HG03103 (cell line): ENCODE data around the gene RNF208.
A peak's percentile ranks its signal among the peaks of the same experiment; 100 is the strongest.
"Not testable (repeated sequence)": the region's sequence is repeated elsewhere in the genome, so short reads cannot be mapped to it uniquely, and the experiment has no call there.

Experiments
- ATAC-seq: cut with Tn5 transposase; IDR thresholded peaks from one replicate; pipeline ENCODE4 v1.9.1; 2021; ENCODE audit warnings: low read depth; ENCODE audit not compliant: unreplicated experiment

RNF208 gene, protein sequence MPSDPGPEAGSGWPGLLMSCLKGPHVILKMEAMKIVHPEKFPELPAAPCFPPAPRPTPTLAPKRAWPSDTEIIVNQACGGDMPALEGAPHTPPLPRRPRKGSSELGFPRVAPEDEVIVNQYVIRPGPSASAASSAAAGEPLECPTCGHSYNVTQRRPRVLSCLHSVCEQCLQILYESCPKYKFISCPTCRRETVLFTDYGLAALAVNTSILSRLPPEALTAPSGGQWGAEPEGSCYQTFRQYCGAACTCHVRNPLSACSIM

DNA sequence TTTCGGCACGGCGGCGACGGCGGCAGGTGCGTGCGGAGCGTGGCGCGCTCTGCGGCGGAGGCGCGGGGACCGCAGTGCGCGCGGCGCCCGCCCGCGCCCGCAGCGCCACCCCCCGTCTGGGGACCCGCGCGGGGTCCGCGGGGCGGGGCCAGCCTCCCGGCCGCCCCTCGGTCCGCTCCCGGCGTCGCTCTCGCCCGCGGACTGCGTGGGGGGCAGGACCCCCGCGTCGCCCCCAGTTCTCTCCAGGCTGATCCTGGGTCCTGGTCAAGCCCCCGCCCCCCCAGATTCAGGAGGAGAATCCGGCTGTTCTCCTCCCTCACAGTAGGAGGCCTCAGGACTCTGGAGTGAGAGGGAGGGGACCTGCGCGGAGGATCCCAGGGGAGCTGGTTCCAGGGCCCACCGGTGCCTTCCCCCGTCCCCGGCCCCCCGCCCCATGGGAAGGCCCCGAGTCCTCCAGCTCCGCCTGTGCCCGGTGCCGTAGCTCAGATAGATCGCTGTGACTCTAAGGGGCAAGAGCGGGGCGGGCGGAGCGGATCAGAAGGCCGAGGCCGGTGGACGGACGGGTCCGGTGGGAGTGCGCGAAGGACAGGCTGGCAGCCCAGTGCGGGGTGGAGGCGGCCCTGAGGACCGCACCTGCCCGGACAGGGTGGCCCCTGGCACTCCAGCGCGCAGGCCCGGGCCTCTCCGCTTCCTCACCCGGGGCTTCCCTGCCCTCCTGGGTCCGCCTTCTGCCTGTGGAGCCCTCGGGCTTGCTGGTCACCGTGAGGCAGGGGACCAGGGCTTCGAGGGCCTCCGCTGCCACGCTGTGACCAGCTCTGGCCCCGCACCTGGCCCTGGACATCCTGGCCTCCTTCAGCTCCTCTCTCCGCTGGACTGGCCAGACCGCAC is at the start of gene RNF208:
RNF208 (minus strand) TSS at position 51 of the 888 bp plus-strand sequence. CDS start 1,028 bp downstream, outside the sequence.
- ATAC-seq, result peak; percentile 3

DNA sequence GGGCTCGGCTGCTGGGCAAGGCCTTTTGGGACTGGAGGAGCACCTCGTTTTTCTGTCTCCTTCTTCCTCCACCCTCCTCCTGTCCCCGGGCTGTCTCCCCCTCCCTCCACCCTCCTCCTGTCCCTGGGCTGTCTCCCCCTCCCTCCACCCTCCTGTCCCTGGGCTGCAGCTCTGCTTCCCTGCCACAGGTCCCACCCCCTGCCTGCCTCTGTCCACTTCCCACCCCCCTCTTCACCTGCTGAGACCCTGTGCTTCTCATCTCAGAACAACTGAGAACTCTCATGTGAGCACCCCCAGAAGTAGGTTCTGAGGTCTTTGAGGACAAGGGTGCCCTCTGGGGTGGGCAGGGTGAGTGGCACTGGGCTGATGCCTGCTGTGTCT is 49.6 kb upstream of the RNF208 start:
- ATAC-seq, result no peak

DNA sequence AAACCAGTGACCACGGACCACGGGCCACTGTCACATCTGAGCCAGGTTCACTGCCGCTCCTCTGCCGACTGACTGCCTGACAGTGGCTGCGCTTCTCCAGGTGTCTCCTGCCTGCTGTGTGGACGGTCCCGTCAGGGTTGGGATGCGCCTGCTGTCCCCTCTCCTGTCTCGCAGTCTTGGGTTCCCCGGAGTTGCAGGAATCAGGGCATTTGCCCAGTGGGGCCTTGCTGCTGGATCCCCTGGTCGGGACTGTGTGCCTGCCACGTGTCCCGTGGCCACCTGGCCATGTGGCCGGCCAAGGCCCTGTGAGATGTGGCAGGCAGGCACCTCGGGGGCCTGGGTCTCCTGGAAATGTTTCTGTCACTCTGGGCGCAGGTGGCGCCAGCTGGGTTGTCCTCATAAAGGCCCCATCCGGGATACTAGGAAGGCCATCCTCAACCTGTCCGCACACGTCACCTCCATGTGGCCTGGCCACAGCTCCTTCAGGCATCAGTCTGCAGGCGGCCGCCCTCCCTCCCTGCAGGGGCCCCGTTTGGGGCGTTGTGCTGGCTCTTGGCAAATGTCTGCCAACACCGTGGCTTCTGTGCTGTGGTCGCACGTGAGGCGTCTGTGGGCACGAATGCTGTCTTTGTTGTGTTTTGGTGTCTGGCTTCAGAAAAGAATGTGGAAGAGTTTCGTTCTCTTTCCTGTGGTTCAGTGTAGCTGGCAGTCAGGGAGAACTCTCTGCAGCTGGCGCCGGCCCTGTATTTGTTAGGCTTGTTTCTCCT is 49.1 kb upstream of the RNF208 start:
- no peak for ATAC-seq

DNA sequence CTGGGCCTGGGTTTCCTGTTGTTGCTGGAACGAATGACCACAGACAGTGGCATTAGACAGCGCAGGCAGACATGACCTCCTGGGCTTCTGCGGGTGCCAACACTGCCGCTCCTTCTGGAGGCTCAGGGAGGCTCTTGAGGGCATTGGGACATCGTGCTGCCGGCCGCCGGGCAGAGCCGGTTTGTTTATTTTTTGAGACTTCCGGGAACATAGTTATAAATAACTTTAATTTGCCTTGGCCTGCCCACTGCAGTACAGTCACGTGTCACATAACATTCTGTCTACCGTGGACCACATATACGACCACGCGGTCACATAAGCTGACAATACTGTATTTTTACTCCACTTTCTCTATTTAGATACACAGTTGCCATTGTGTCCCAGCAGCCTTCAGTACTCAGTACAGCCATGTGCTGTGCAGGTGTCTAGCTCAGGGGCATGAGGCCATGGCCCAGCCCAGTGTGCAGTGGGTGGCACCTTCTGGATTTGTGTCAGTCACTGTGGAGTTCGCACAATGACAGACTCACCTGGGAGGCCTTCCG is 47.3 kb upstream of the RNF208 start:
- no peak for ATAC-seq

DNA sequence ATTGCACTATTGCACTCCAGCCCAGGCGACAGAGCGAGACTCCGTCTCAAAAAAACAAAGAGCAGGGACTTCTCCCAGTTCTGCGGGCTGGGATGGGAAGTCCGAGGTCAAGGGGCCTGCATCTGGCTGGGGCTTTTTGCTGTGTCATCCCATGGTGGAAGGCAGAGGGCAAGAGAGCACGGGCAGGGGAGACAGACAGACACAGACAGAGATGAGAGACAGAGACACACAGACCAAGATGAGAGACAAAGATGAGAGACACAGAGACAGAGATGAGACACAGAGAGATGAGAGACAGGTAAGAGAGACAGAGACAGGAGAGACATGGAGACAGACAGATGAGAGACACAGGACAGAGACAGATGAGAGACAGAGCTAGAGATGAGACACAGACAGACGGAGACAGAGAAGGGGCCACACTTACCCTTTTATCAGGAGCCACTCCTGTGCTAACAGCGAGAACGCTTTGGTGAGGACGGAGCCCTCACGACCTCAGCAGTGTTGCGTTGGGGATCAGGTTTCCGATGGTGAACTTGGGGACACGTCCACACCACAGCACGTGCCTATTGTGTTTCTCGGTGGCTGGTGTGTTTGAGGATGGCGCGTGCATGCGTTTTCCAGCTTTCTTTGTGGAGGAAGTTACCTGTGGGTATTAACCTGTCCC is 46.6 kb upstream of the RNF208 start:
- ATAC-seq, result no peak

DNA sequence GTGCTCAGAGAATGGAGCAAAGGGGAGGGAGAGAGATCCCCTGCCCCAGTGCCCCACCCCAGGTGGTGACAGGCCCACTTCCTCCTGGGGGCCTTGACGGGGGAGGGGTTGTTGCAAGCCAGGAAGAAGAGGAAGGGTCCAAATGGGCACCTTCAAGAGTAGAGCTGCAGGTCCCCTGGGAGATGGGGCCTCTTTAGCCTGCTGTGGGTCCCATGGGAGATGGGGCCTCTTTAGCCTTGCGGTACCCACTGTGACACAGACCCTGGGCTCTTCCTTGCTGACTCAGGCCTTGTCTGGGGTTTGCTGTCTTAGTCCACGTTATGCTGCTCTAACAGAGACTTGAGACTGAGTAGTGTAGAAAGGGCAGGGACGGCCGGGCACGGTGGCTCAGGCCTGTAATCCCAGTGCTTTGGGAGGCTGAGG is 45.9 kb upstream of the RNF208 start:
- ATAC-seq, result no peak

DNA sequence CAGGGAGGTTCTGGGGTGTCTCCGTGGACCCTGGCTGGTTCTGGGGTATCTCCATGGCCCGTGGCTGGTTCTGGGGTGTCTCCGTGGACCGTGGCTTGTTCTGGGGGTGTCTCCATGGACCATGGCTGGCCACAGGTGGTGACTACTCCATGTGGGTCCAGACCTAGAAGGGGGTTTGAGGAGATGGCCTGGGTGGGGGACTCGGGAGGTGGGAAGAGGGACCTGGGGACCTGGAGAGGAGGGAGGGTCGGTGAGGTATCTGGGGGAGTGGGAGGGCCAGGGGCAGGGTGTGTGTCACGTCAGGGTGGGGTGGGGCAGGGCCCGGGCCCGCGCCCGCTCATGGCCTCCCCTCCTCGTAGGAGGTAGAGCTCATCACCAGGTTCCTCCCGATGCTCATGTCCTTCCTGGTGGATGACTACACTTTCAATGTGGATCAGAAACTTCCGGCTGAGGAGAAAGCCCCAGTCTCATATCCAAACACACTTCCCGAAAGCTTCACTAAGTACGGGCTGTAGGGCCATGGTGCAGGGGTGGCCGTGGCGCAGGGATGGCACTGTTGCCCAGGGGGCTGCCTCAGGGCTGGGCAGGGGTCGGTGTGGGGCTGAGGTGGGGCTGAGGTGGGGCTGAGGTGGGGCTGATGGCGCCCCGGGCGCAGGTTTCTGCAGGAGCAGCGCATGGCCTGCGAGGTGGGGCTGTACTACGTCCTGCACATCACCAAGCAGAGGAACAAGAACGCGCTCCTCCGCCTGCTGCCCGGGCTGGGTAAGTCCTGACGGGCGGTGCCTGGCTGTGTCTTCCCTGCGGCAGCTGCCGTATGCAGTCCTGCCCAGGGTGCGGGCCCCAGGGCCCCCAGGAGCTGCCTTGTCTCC is 44.8 kb upstream of the RNF208 start:
- ATAC-seq, result no peak

DNA sequence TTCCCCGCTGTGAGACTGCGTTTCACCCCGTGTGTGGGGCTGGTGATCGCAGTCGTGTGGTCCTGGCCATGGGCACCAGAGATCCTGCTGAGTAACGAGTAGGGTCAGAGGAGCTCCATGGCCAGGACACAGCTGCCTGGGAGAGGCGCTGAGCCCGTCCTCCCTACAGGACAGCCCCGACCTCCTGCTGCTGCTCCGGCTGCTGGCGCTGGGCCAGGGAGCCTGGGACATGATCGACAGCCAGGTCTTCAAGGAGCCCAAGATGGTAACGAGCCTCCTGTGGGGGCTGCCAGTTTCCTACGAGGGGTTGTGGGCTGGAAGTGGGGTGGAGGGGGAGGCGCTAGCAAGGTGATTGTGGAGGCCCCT is 44.1 kb upstream of the RNF208 start:
- ATAC-seq, result no peak

DNA sequence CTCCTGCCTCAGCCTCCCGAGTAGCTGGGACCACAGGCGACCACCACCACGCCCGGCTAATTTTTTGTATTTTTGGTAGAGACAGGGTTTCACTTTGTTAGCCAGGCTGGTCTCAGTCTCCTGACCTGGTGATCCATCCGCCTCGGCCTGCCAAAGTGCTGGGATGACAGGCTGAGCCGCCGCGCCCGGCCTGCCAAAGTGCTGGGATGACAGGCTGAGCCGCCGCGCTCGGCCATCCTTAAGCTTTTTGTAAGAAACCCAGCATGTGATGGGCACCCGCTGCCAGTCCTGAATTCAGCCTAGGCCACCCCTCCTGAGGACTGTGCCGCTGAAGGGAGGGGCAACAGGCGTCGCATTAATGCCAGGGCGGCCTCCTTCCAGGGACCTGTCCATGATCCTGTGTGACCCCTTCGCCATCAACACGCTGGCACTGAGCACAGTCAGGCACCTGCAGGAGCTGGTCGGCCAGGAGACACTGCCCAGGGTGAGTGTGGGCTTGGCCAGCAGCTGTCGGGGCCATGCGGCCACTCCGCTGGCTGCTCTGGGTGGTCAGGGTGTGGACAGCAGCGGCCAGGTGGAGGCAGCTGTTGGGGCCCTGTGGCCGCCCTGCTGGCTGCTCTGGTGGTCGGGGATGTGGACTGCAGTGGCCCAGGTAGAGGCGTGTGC is 43.6 kb upstream of the RNF208 start:
- ATAC-seq, result no peak

DNA sequence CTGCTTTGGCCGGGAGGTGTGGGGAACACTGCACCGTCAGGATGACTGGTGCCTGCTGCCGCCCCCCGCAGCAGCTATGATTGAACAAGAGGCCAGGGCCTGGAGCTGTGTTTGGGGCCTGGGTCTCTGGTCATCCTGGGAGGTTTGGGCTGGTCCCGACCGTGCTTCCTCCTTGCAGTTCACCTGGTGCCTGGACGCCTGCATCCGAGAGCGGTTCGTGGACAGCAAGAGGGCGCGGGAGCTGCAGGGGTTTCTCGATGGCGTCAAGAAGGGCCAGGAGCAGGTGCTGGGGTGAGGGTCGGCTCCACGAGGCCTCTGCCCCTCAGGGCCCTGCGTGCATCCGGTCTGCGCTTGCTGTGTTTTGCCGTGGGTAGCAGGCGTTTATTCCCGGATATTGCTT is 42.0 kb upstream of the RNF208 start:
- ATAC-seq, result no peak

DNA sequence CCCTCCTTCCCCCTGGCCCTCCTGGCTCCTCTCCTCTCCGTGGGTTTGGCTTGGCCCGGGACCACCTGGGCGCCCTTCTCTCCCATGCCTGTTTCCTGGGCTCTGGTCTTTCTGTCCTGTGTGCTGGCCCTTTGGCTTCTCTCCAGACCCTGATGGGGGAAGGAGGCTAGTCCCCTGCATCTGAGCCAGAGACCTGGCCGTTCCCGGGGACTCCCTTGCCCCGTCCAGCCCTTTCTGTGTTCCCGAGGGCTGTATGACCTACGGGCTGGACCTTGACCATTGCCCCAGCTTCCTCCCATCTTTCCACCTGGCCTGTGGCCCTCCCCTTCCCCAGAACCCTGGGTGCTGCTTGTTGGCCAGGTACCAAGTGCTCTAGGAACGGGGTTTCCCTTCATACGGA is 41.5 kb upstream of the RNF208 start:
- ATAC-seq, result no peak

DNA sequence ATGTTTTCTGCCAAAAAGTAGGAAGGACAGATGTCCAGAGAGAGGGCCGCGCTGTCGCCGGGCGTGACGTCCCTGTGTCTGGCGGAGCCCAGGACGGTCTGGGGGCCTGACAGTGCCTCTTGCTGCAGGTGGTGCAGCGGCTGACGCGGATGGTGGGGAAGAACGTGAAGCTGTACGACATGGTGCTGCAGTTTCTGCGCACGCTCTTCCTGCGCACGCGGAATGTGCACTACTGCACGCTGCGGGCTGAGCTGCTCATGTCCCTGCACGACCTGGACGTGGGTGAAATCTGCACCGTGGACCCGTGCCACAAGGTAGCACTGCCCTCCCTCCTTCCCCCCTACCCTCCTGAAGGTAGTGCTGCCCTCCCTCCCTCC is 40.9 kb upstream of the RNF208 start:
- ATAC-seq, result no peak

DNA sequence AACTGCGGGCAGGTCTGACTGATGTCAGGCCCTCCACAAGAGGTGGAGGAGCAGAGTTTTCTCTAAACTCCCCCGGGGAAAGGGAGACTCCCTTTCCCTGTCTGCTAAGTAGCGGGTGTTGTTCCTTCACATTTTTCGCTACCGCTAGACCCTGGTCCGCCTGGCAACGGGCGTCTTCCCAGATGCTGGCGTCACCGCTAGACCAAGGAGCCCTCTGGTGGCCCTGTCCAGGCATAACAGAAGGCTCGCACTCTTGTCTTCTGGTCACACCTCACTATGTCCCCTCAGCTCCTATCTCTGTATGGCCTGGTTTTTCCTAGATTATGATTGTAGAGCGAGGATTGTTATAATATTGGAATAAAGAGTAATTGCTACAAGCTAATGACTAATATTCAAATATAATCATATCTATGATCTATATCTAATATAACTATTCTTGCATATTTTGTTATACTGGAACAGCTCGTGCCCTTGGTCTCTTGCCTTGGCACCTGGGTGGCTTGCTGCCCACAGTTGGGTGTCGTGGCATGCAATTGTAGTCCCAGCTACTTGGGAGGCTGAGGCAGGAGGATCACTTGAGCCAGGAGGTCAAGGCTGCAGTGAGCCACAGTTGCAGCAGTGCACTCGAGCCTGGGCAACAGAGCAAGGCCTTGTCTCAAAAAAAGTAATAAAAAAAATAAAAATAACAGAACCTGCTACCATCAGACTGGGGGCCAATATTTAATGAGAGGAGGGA is 40.3 kb upstream of the RNF208 start:
- not testable (repeated sequence) for ATAC-seq

DNA sequence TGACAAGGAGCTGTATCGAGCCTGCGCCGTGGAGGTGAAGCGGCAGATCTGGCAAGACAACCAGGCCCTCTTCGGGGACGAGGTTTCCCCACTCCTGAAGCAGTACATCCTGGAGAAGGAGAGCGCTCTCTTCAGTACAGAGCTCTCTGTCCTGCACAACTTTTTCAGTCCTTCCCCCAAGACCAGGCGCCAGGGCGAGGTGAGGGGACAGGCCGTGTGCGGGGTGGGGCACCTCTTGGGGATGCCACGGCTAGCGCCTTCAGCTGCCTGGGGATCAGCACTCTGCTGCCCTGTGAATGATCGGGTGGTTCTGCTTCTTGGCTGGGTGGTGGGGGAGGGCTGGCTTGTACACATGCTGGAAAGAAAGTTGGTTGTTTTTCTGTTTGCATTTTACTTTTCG is 34.8 kb upstream of the RNF208 start:
- ATAC-seq, result no peak

DNA sequence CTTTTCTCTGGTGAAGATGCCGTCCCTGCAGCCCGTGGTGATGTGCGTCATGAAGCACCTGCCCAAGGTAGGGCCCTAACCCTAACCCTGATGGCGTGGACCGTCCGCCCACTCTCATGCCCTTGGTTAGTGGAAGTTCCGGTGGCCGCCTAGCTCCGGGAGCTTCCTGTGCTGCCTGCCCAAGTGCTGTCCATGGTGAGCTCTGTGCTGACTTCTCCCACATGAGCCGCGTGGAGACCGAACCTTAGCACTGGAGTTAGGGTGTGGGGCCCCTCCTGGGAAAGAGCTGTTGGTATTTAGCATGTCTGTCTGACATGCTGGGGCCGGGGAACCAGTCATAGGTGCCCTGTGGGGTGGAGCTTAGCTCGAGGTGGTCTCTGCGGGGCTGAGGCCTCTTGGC is 34.3 kb upstream of the RNF208 start:
- ATAC-seq, result no peak

DNA sequence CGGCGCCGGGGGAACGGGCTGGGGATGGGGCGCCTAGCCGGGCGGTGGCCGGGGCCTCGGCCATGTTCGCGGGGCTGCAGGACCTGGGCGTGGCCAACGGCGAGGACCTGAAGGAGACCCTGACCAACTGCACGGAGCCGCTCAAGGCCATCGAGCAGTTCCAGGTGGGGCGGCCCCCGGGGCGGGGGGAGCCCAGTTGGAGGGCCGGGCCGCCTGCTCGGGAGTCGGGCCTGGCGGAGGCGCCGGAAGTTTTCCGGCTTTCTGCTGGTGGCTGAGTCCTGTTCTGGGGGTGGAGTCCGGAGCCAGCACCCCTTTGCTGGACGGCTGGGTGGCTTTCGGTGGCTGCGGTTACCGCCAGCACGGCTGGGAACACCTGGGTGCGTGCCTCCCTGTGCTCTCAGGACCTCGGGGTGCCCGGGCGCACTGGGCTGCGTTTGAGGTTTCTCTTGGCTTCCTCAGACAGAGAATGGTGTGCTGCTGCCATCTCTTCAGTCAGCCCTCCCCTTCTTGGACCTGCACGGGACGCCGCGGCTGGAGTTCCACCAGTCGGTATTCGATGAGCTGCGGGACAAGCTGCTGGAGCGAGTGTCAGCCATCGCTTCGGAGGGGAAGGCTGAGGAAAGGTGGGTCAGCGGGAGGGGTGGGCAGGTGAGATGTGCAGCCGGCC is 33.5 kb upstream of the RNF208 start:
- ATAC-seq, result peak; percentile 10

DNA sequence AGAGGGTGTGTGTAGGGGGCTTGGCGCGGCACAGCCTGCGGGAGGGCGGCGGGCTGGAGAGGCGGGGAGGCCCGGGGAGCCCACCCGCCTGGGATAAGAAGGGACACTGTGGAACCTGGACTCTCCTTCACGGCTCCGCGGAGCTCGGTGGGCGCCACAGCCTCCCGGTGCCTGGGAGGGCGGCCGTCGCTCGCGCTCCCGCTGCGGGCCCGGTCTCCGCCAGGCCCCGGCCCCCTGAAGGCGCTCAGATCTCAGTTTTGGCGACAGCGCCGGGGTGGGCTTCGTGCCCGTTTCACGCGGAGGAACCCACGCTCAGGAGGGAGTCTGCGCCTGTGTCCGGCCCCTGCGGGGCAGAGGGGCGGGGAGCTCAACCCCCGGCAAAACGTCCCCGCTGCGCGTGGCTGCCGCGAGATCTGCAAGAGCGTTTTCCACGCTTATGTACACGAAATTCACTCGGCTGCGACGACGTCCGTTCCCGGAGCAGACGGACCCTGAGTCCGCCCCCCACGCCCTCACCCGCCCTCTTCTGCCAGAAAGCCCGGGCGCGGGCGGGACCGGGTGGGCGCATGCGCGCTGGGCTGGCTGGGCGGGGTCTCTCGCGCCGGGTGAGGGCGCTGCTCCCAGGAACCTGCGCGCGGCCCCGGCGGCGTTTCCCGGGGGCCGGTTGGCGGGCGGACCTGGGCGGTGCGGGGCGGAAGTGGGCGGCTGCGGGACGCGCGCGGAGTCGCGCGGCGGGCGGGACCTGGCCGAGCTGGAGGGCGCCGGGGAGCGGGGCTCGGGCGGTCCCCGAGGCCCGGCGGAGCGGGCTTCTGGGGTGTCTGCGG is 32.8 kb upstream of the RNF208 start, which contains the start of gene NELFB:
NELFB (plus strand) TSS at position 704 of the 824 bp plus-strand sequence.
- ATAC-seq, result peak; percentile 71
